ENCODE results near the gene SDSL. TPM values are rescaled to one million over a fixed set of nuclear protein-coding genes. Genes with fewer than 3 reads are reported as not detected.

Gene SDSL
- total and polyA plus RNA-seq, 2 of the 4 experiments (the other 2 are of a cell fraction): 6.3 to 10.9 TPM

GRCh38 chr12:113396828-113397496, 25.2 kb upstream of the SDSL start:
- H2BK5ac ChIP-seq (ENCODE audit: low read depth, low read length, poor library complexity, severe bottlenecking): no peak overlapping the region
- no peak overlapping the region for H4K91ac ChIP-seq (ENCODE audit: insufficient read depth, low read depth, low read length)
- intact Hi-C loops (cut with micrococcal nuclease) (no loop called here), dilution Hi-C loops (cut with HindIII; ENCODE audit: low sequenced_read_pairs, unreplicated experiment) (no loop called here), in situ Hi-C loops (cut with MboI; ENCODE audit: low sequenced_read_pairs) (no loop called here)
- H3K27ac ChIP-seq (ENCODE audit: insufficient read depth, low read length): no peak overlapping the region
- H2BK120ac ChIP-seq (ENCODE audit: low read depth, low read length): no peak overlapping the region
- H3K4me2 ChIP-seq (ENCODE audit: low read depth, low read length): no peak overlapping the region
- no peak overlapping the region for H2BK15ac ChIP-seq (ENCODE audit: low read depth, low read length)
- ChIA-PET CTCF (no interaction called here), POLR2A (ENCODE audit: unreplicated experiment) (no interaction called here)
- WGBS, 2 experiments (ENCODE audit: extremely low coverage in 2 of 2, insufficient read length in 1 of 2): 67% methylated on average over 2 of the region's 16 CpGs; no CpG with 5 or more reads in 1 of the 2 experiments
- no peaks in the 10 kb centered on the region; the same call in 1 of the 2 replicates for H3K9me3 ChIP-seq (ENCODE audit: control insufficient read depth, insufficient read depth, low read length)
- no peak overlapping the region for H4K5ac ChIP-seq (ENCODE audit: low read depth, low read length)
- no peak overlapping the region for H3K4ac ChIP-seq (ENCODE audit: low read depth, low read length)
- H3K56ac ChIP-seq (ENCODE audit: extremely low read depth, insufficient read depth, low read length): no peak overlapping the region
- ATAC-seq (ENCODE audit: low read depth) (no peak), DNase-seq (no peak)
- no TSS peak for BruUV-seq (replicated peaks)
- no peak overlapping the region for H4K8ac ChIP-seq (ENCODE audit: low read depth in 2 of 2, low read length in 2 of 2)
- no peak overlapping the region for H3K23ac ChIP-seq (ENCODE audit: low read depth, low read length)
- H3K14ac ChIP-seq (replicated peaks; ENCODE audit: low read depth, low read length): no peak overlapping the region
- H2AFZ ChIP-seq (replicated peaks; ENCODE audit: low read length, poor library complexity): no peak overlapping the region
- H3K9ac ChIP-seq (ENCODE audit: low read depth, low read length): no peak overlapping the region
- no peak overlapping the region for H2AK5ac ChIP-seq (ENCODE audit: low read depth, low read length)
- H4K20me1 ChIP-seq (ENCODE audit: insufficient read depth, low read length): no peaks in the 10 kb centered on the region
- H3K27me3 ChIP-seq (ENCODE audit: control insufficient read depth, insufficient read depth, low read length): peaks cover 4% of the 10 kb centered on the region; the same call in 1 of the 2 replicates
- no peaks in the 10 kb centered on the region for H3K36me3 ChIP-seq (ENCODE audit: control insufficient read depth, insufficient read depth, low read length)
- H2AK9ac ChIP-seq (replicated peaks; ENCODE audit: low read depth, low read length, poor library complexity): no peak overlapping the region
- H3K9me1 ChIP-seq (ENCODE audit: insufficient read depth, low read length): no peaks in the 10 kb centered on the region; the same call in 1 of the 2 replicates
- H3K18ac ChIP-seq (ENCODE audit: low read depth, low read length): no peak overlapping the region
- no peaks in the 10 kb centered on the region for H3K79me1 ChIP-seq (ENCODE audit: low read depth in 1 of 2, low read length in 2 of 2)
- TF ChIP-seq CEBPB (IDR thresholded peaks at IDR 0.05; ENCODE audit: low read depth, low read length) (no peak), MAFK (IDR thresholded peaks at IDR 0.05; ENCODE audit: low read depth, low read length) (no peak), FOS (IDR thresholded peaks at IDR 0.05; ENCODE audit: low read depth, low read length) (no peak), SMC3 (IDR thresholded peaks at IDR 0.05; ENCODE audit: low read depth, low read length) (no peak), NFE2L2 (IDR thresholded peaks at IDR 0.05; ENCODE audit: low read depth, low read length) (no peak), RAD21 (IDR thresholded peaks at IDR 0.05; ENCODE audit: low read length) (no peak), POLR2A (IDR thresholded peaks at IDR 0.05; ENCODE audit: low read depth, low read length) (no peak), MAZ (IDR thresholded peaks at IDR 0.05; ENCODE audit: borderline replicate concordance, low read depth, low read length) (no peak), BHLHE40 (IDR thresholded peaks at IDR 0.05; ENCODE audit: low read depth, low read length) (no peak), RFX5 (IDR thresholded peaks at IDR 0.05; ENCODE audit: low read depth, low read length) (no peak), MXI1 (IDR thresholded peaks at IDR 0.05; ENCODE audit: borderline replicate concordance, low read depth, low read length) (no peak)
- TF ChIP-seq, protein P1, sequence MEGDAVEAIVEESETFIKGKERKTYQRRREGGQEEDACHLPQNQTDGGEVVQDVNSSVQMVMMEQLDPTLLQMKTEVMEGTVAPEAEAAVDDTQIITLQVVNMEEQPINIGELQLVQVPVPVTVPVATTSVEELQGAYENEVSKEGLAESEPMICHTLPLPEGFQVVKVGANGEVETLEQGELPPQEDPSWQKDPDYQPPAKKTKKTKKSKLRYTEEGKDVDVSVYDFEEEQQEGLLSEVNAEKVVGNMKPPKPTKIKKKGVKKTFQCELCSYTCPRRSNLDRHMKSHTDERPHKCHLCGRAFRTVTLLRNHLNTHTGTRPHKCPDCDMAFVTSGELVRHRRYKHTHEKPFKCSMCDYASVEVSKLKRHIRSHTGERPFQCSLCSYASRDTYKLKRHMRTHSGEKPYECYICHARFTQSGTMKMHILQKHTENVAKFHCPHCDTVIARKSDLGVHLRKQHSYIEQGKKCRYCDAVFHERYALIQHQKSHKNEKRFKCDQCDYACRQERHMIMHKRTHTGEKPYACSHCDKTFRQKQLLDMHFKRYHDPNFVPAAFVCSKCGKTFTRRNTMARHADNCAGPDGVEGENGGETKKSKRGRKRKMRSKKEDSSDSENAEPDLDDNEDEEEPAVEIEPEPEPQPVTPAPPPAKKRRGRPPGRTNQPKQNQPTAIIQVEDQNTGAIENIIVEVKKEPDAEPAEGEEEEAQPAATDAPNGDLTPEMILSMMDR (conservative IDR thresholded peaks at IDR 0.05; ENCODE audit: low read depth, low read length): no peak
- TF ChIP-seq, protein P2, sequence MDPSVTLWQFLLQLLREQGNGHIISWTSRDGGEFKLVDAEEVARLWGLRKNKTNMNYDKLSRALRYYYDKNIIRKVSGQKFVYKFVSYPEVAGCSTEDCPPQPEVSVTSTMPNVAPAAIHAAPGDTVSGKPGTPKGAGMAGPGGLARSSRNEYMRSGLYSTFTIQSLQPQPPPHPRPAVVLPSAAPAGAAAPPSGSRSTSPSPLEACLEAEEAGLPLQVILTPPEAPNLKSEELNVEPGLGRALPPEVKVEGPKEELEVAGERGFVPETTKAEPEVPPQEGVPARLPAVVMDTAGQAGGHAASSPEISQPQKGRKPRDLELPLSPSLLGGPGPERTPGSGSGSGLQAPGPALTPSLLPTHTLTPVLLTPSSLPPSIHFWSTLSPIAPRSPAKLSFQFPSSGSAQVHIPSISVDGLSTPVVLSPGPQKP (IDR thresholded peaks at IDR 0.05; ENCODE audit: borderline replicate concordance, low read depth, low read length): no peak
- no peak overlapping the region for H2BK20ac ChIP-seq (ENCODE audit: low read depth, low read length)
- no peaks in the 10 kb centered on the region for H3K4me1 ChIP-seq (ENCODE audit: control insufficient read depth, insufficient read depth, low read length)
- no peak overlapping the region for H3K4me3 ChIP-seq (ENCODE audit: insufficient read depth, low read depth, low read length)
